ENCODE measurements around the gene GNG13.

The GNG13 gene

GRCh38 chr16:842061-842476 lies 41.5 kb upstream of the GNG13 start:
- no peak for TF ChIP-seq CTCF (conservative IDR thresholded peaks at IDR 0.05; ENCODE audit: low read depth, low read length)
- Histone ChIP-seq H3K4me3 (IDR thresholded peaks at IDR 0.05; ENCODE audit: insufficient read depth, low read depth, low read length) (no peak overlapping the region), H3K9ac (no peak overlapping the region), H3K27me3 (ENCODE audit: insufficient read depth, low read depth) (peaks cover 76% of the 10 kb centered on the region), H3K36me3 (ENCODE audit: insufficient read depth) (no peaks in the 10 kb centered on the region), H3K27ac (no peak overlapping the region), H3K79me2 (ENCODE audit: insufficient read depth, low read depth) (no peaks in the 10 kb centered on the region), H2AFZ (ENCODE audit: low read depth) (no peak overlapping the region), H4K20me1 (ENCODE audit: insufficient read depth) (no peaks in the 10 kb centered on the region), H3K4me2 (no peak overlapping the region), H3K4me1 (ENCODE audit: low read depth, poor library complexity, severe bottlenecking) (no peaks in the 10 kb centered on the region)

GRCh38 chr16:841455-842060 lies 41.0 kb upstream of the GNG13 start:
- Histone ChIP-seq H4K20me1 (ENCODE audit: insufficient read depth) (no peaks in the 10 kb centered on the region), H3K27me3 (ENCODE audit: insufficient read depth, low read depth) (peaks cover 81% of the 10 kb centered on the region), H2AFZ (ENCODE audit: low read depth) (no peak overlapping the region), H3K9ac (no peak overlapping the region), H3K79me2 (ENCODE audit: insufficient read depth, low read depth) (no peaks in the 10 kb centered on the region), H3K4me2 (no peak overlapping the region), H3K4me3 (IDR thresholded peaks at IDR 0.05; ENCODE audit: insufficient read depth, low read depth, low read length) (no peak overlapping the region), H3K27ac (no peak overlapping the region), H3K36me3 (ENCODE audit: insufficient read depth) (no peaks in the 10 kb centered on the region), H3K4me1 (ENCODE audit: low read depth, poor library complexity, severe bottlenecking) (no peaks in the 10 kb centered on the region)
- no peak for TF ChIP-seq CTCF (conservative IDR thresholded peaks at IDR 0.05; ENCODE audit: low read depth, low read length)

GRCh38 chr16:840561-841454 lies 40.3 kb upstream of the GNG13 start:
- no peak overlapping the region for H3K9ac ChIP-seq

More at GRCh38 chr16:840561-841454, 40.3 kb upstream of the GNG13 start:
- no peak for TF ChIP-seq CTCF (conservative IDR thresholded peaks at IDR 0.05; ENCODE audit: low read depth, low read length)
- H3K27me3 ChIP-seq (ENCODE audit: insufficient read depth, low read depth), result peaks cover 83% of the 10 kb centered on the region
- no peak overlapping the region for H2AFZ ChIP-seq (ENCODE audit: low read depth)
- no peaks in the 10 kb centered on the region for H3K36me3 ChIP-seq (ENCODE audit: insufficient read depth)
- no peaks in the 10 kb centered on the region for H3K79me2 ChIP-seq (ENCODE audit: insufficient read depth, low read depth)
- H3K27ac ChIP-seq, result no peak overlapping the region
- H3K4me2 ChIP-seq, result no peak overlapping the region
- H4K20me1 ChIP-seq (ENCODE audit: insufficient read depth), result no peaks in the 10 kb centered on the region
- H3K4me1 ChIP-seq (ENCODE audit: low read depth, poor library complexity, severe bottlenecking), result no peaks in the 10 kb centered on the region
- H3K4me3 ChIP-seq (IDR thresholded peaks at IDR 0.05; ENCODE audit: insufficient read depth, low read depth, low read length), result no peak overlapping the region
